Small intestine (tissue), 16 donors: ENCODE data around the gene GPR152. TPM values are rescaled to one million over a fixed set of nuclear protein-coding genes. Genes with fewer than 3 reads are reported as not detected.

Source experiments
- DNase-seq, 2 donors: peaks; one replicate each; pipeline versions ENCODE4 v3.0.0 to v3.0.0-alpha.2; 2013
- FAIRE-seq: peaks from 2 replicates; lab custom pipeline; 2012; peaks lifted over from hg19 to GRCh38; lab: Jason Lieb, UNC
- H3K27ac ChIP-seq, 3 donors: one replicate each; pipeline ENCODE4 v1.5.1; 2013; ENCODE audit warnings: low read length in 2 of 3, mild to moderate bottlenecking in 2 of 3, control low read depth in 1 of 3, inconsistent platforms in 1 of 3, low read depth in 1 of 3, moderate library complexity in 1 of 3
- H3K27me3 ChIP-seq, 3 donors: one replicate each; pipeline ENCODE4 v1.6.1; 2013; ENCODE audit warnings: low read length in 3 of 3, inconsistent platforms in 1 of 3; ENCODE audit not compliant: control insufficient read depth in 3 of 3, insufficient read depth in 3 of 3
- H3K36me3 ChIP-seq, 3 donors: one replicate each; pipeline ENCODE4 v1.6.1; 2013; ENCODE audit warnings: low read length in 3 of 3, inconsistent platforms in 1 of 3, low read depth in 1 of 3, mild to moderate bottlenecking in 1 of 3, moderate library complexity in 1 of 3; ENCODE audit not compliant: control insufficient read depth in 3 of 3, insufficient read depth in 2 of 3
- H3K4me1 ChIP-seq, 3 donors: one replicate each; pipeline ENCODE4 v1.6.1; 2013; ENCODE audit warnings: low read length in 2 of 3, inconsistent platforms in 1 of 3, low read depth in 1 of 3, mild to moderate bottlenecking in 1 of 3, moderate library complexity in 1 of 3; ENCODE audit not compliant: control insufficient read depth in 3 of 3, insufficient read depth in 2 of 3
- H3K4me3 ChIP-seq, 3 donors: one replicate each; pipeline ENCODE4 v1.5.1; 2013; ENCODE audit warnings: low read length in 3 of 3, control low read depth in 1 of 3, inconsistent platforms in 1 of 3, low read depth in 1 of 3, mild to moderate bottlenecking in 1 of 3, moderate library complexity in 1 of 3
- H3K9me3 ChIP-seq, 2 donors: one replicate each; pipeline ENCODE4 v1.6.1; 2013; ENCODE audit warnings: low read depth in 1 of 2, low read length in 1 of 2; ENCODE audit not compliant: control insufficient read depth in 2 of 2, insufficient read depth in 1 of 2
- WGBS, 3 donors: extraction: QIAGEN DNeasy Blood & Tissue Kit; methylation state at CpG; one replicate each; pipeline ENCODE4 v1.1.7; 2013; 5-methylcytosine and 5-hydroxymethylcytosine counted together
- long read RNA-seq, 10 donors: transcript quantifications; one replicate each; lab custom pipeline, GENCODE V29; 2026
- polyA plus RNA-seq, 4 donors: library from polyadenylated mRNA; stranded (reverse) in 3 of 4; unstranded in 1 of 4; fragments of 200-250 nt in 3 of 4; fragments of 120-200 nt in 1 of 4; gene quantifications; one replicate each; pipeline versions ENCODE4 v1.2.1 to v1.2.3, GENCODE V29; 2013
- donor health status: healthy with polysubstance abuse.
- donor health status: control.
- donor health status: control.
- donor health status: Bipolar disorder and iron deficiency.
- donor health status: healthy.

The GPR152 gene, protein sequence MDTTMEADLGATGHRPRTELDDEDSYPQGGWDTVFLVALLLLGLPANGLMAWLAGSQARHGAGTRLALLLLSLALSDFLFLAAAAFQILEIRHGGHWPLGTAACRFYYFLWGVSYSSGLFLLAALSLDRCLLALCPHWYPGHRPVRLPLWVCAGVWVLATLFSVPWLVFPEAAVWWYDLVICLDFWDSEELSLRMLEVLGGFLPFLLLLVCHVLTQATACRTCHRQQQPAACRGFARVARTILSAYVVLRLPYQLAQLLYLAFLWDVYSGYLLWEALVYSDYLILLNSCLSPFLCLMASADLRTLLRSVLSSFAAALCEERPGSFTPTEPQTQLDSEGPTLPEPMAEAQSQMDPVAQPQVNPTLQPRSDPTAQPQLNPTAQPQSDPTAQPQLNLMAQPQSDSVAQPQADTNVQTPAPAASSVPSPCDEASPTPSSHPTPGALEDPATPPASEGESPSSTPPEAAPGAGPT
- under 1 TPM in 1 of 4 donors, not detected in 3; 0.04 TPM for polyA plus RNA-seq
- long read RNA-seq, donor 1 = 0 reads
- long read RNA-seq, donor 2 = 0 reads
- long read RNA-seq, donor 3 = 0 reads
- long read RNA-seq, donor 4 = 0 reads
- long read RNA-seq, donor 5 = 0 reads
- long read RNA-seq, donor 6 = 0 reads
- long read RNA-seq, donor 7 = 0 reads
- long read RNA-seq, donor 8 = 0 reads
- long read RNA-seq, donor 9 = 0 reads
- long read RNA-seq, donor 10 = 0 reads

DNA sequence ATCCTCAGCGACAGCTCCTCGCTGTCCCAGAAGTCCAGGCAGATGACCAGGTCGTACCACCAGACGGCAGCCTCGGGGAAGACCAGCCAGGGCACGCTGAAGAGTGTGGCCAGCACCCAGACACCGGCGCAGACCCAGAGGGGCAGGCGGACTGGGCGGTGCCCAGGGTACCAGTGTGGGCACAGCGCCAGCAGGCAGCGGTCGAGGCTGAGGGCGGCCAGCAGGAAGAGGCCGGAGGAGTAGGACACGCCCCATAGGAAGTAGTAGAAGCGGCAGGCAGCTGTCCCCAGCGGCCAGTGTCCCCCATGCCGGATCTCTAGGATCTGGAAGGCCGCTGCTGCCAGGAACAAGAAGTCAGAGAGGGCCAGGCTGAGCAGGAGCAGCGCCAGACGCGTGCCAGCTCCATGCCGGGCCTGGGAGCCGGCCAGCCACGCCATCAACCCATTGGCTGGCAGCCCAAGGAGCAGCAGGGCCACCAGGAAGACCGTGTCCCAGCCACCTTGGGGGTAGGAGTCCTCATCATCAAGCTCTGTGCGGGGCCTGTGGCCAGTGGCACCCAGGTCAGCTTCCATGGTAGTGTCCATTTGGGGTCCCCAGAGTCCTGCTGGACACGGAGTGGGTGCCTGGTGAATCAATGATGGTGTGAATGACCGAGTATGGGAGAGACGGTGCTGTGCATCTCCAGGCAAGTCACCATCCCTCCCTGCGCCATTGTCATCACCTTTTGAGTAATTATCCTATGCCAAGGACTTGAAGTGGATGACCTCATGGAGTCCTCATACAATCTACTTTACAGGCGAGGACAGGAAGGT lies at the start of gene GPR152:
Gene GPR152 (minus strand): TSS at position 589 of the 812 bp plus-strand sequence. CDS start 5 bp downstream, at position 584.
- H3K4me1 ChIP-seq = no peaks in the 10 kb centered on the region
- H3K4me3 ChIP-seq = no peak within 1 kb of the TSS
- WGBS, 3 donors = 82 to 84% (median 83%) methylated on average over 33 of the region's 33 CpGs
- no peak within 1 kb of the TSS for H3K27ac ChIP-seq
- no peak for FAIRE-seq
- no peaks in the 10 kb centered on the region for H3K9me3 ChIP-seq
- peaks cover 0 to 3% (median 0%) of the 10 kb centered on the region in 3 donors for H3K27me3 ChIP-seq
- no peak for DNase-seq
- no peaks in the 10 kb centered on the region for H3K36me3 ChIP-seq

- H3K4me1 ChIP-seq = peaks cover 0 to 31% (median 2%) of the 10 kb centered on the region in 3 donors
- no peak for DNase-seq
- H3K9me3 ChIP-seq = no peaks in the 10 kb centered on the region
- H3K36me3 ChIP-seq = peaks cover 0 to 71% (median 11%) of the 10 kb centered on the region in 3 donors
- no peak for FAIRE-seq
- 98 to 99% (median 98%) methylated on average over 18 of the region's 18 CpGs for WGBS, 3 donors
- H3K27me3 ChIP-seq = no peaks in the 10 kb centered on the region
- no peak overlapping the region for H3K4me3 ChIP-seq
- no peak overlapping the region for H3K27ac ChIP-seq
Observed at GRCh38 chr11:67501854-67502253, 49.3 kb upstream of the GPR152 start.

- no peak overlapping the region for H3K4me3 ChIP-seq
- no peaks in the 10 kb centered on the region for H3K27me3 ChIP-seq
- DNase-seq = no peak
- FAIRE-seq = no peak
- no peak overlapping the region for H3K27ac ChIP-seq
- peaks cover 0 to 71% (median 11%) of the 10 kb centered on the region in 3 donors for H3K36me3 ChIP-seq
- peaks cover 0 to 24% (median 2%) of the 10 kb centered on the region in 3 donors for H3K4me1 ChIP-seq
- H3K9me3 ChIP-seq = no peaks in the 10 kb centered on the region
- WGBS, 3 donors = 93 to 96% (median 94%) methylated on average over 9 of the region's 9 CpGs
Observed at GRCh38 chr11:67500831-67501715, 48.5 kb upstream of the GPR152 start.

DNA sequence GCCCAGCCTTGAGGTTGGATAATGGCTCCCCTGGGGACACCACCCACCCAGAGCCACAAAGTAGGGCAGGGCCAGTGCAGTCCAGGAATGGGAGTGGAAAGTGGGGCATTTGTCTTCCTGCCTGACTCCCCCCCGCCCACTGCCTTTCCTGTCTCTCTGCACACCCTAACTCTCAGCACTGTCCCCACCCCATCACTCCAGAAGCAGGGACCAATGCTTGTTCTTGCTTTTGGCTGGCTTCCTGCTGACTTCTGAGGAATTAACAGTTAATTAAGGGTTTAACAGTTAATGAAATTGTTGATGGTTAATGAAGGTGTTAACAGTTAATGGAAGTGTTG lies 47.9 kb upstream of the GPR152 start:
- Histone ChIP-seq H3K36me3 (peaks cover 4 to 77% (median 11%) of the 10 kb centered on the region in 3 donors), H3K9me3 (no peaks in the 10 kb centered on the region), H3K4me1 (peaks cover 0 to 19% (median 2%) of the 10 kb centered on the region in 3 donors), H3K27me3 (no peaks in the 10 kb centered on the region), H3K27ac (no peak overlapping the region), H3K4me3 (no peak overlapping the region)
- FAIRE-seq = no peak
- DNase-seq = no peak
- 85 to 100% (median 92%) methylated on average over 1 of the region's 1 CpG for WGBS, 3 donors

DNA sequence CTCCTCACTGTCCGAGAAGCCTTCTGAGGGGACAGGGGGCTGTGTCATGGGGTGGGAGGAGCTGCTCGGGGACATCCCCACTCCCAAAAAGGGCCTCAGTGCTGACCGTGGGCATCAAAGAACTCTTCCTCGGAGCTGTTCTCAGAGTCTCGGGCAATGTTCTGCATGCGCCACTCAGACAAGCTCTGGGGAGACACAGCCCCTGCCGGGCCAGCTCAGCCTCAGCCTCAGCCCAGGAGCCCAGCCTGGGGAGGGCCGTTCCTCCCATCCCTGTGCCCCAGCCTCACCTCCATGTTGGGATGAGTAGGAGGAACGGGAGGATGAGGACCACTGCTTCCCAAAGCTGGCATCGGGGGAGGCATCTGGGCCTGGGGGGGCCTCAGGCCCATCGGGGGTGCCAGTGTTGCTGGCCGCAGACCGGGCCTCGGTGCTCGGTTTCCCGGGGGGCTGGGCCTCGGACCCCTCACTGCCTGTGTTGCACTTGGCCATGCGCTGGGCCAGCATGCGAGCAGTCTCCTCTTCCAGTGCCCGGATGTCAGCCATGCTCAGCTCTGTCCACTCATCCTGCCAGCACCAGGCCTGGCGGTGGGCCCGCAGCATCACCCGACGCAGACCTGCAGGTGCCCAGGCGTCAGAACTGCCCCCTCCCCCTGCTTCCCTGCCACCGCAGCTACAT lies 47.4 kb upstream of the GPR152 start:
- H3K36me3 ChIP-seq = peaks cover 7 to 82% (median 11%) of the 10 kb centered on the region in 3 donors
- WGBS, 3 donors = 96 to 97% (median 97%) methylated on average over 25 to 26 of the region's 26 CpGs
- FAIRE-seq (no peak), DNase-seq (no peak)
- peaks cover 0 to 17% (median 2%) of the 10 kb centered on the region in 3 donors for H3K4me1 ChIP-seq
- H3K9me3 ChIP-seq = no peaks in the 10 kb centered on the region
- H3K27ac ChIP-seq = no peak overlapping the region
- H3K27me3 ChIP-seq = no peaks in the 10 kb centered on the region
- no peak overlapping the region for H3K4me3 ChIP-seq

- no peak overlapping the region for H3K4me3 ChIP-seq
- DNase-seq = no peak
- no peaks in the 10 kb centered on the region for H3K27me3 ChIP-seq
- H3K27ac ChIP-seq = no peak overlapping the region
- peaks cover 0 to 13% (median 2%) of the 10 kb centered on the region in 3 donors for H3K4me1 ChIP-seq
- H3K36me3 ChIP-seq = peaks cover 14 to 92% (median 14%) of the 10 kb centered on the region in 3 donors
- no peaks in the 10 kb centered on the region for H3K9me3 ChIP-seq
- FAIRE-seq = no peak
- 89 to 94% (median 89%) methylated on average over 21 of the region's 21 CpGs for WGBS, 3 donors
Observed at GRCh38 chr11:67498544-67498972, 46.0 kb upstream of the GPR152 start.

DNA sequence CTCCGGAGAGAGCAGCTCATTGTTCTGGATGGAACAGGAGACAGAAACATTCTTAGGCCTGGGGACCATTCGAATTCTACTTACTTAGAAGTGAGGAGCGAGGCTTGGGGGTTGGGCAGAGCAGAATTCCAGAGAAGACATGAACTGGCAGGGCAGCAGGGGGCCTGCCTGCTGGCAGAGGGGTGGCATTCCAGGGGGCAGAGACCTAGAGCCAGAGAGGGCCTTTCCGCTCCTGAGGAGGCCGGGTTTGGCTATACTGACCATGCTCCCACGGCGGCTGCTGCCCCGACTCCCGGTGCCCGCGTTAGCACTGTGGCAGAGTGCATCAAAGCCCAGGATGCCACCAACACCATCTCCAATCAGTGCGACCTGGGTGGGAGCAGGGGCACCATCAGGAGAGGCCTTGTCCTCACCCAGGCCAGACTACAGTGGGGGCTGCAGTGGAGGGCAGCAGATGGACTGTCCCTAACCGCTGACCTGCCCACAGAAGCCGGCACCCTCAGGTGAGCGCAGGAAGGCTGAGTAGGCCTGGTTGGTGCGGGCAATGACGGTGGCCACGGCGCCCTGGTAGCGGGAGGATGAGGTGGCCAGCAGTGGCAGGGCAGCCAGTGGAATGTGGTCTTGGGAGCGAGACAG lies 45.2 kb upstream of the GPR152 start:
- Histone ChIP-seq H3K4me3 (no peak overlapping the region), H3K9me3 (no peaks in the 10 kb centered on the region), H3K27ac (no peak overlapping the region), H3K4me1 (peaks cover 0 to 7% (median 0%) of the 10 kb centered on the region in 3 donors), H3K36me3 (peaks cover 14 to 94% (median 21%) of the 10 kb centered on the region in 3 donors), H3K27me3 (no peaks in the 10 kb centered on the region)
- FAIRE-seq (no peak), DNase-seq (no peak)
- WGBS, 3 donors = 94 to 97% (median 96%) methylated on average over 21 of the region's 21 CpGs
